Embryonic facial prominence (tissue), 1 donor: ENCODE data around the gene CTTN.

ENCODE experiments used
- DNase-seq: peaks from one replicate; pipeline ENCODE4 v3.0.0-alpha.2; 2016; ENCODE audit errors: extremely low spot score

Gene CTTN

GRCh38 chr11:70473873-70474690 lies 75.8 kb downstream of the CTTN start:
- no peak for DNase-seq

GRCh38 chr11:70474710-70475109 lies 76.4 kb downstream of the CTTN start:
- DNase-seq, result no peak

GRCh38 chr11:70476669-70477068 lies 78.3 kb downstream of the CTTN start:
- no peak for DNase-seq

- DNase-seq, result no peak
Observed at GRCh38 chr11:70477176-70477575, 78.8 kb downstream of the CTTN start.

GRCh38 chr11:70477609-70478008 lies 79.3 kb downstream of the CTTN start:
- DNase-seq, result no peak

- DNase-seq, result no peak
Observed at GRCh38 chr11:70478166-70478890, 80.0 kb downstream of the CTTN start.

GRCh38 chr11:70480711-70481110 lies 82.4 kb downstream of the CTTN start:
- DNase-seq, result no peak

GRCh38 chr11:70481625-70482528 lies 83.5 kb downstream of the CTTN start:
- DNase-seq, result no peak

- DNase-seq, result no peak
Observed at GRCh38 chr11:70482529-70482917, 84.2 kb downstream of the CTTN start.

- DNase-seq, result no peak
Observed at GRCh38 chr11:70483077-70483861, 84.9 kb downstream of the CTTN start.

GRCh38 chr11:70483917-70484316 lies 85.6 kb downstream of the CTTN start:
- no peak for DNase-seq

- DNase-seq, result no peak
Observed at GRCh38 chr11:70485326-70486025, 87.1 kb downstream of the CTTN start.

- no peak for DNase-seq
Observed at GRCh38 chr11:70486026-70486415, 87.7 kb downstream of the CTTN start.
